ENCODE measurements around the gene ZDHHC11. TPM values are rescaled to one million over a fixed set of nuclear protein-coding genes. Genes with fewer than 3 reads are reported as not detected.
"Not testable (repeated sequence)": the region's sequence is repeated elsewhere in the genome, so short reads cannot be mapped to it uniquely, and the experiment has no call there.

Gene ZDHHC11
- total RNA-seq, 2 experiments from 2014 or later: 10.7 to 32.0 TPM

DNA sequence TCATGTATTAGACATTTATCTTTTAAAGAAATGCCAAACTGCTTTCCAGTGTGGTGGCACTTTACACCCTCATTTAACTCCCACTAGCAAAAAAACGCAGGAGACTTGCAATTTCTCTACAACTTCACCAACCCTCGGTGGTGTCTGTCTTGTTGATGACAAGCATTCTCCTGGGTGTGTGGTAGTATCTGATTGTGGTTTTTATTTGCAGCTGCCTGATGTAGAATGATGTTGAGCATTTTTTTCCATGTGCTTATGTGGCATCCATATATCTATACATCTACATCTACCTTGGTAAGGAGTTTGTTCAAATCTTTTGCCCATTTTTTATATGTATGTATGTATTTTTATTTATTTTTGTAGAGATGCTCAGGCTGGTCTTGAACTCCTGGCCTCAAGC is 16.8 kb downstream of the ZDHHC11 start:
- H3K9me3 ChIP-seq (ENCODE audit: low read length); H4K20me1 ChIP-seq (ENCODE audit: insufficient read depth, low read length); H3K36me3 ChIP-seq (ENCODE audit: insufficient read depth, low read length); H3K4me2 ChIP-seq (ENCODE audit: low read length); H3K27ac ChIP-seq (ENCODE audit: low read depth, low read length, poor library complexity, severe bottlenecking); H2AFZ ChIP-seq (ENCODE audit: low read length); DNase-seq (ENCODE audit: low spot score); H3K79me2 ChIP-seq (ENCODE audit: insufficient read depth, low read depth, low read length); H3K4me3 ChIP-seq (ENCODE audit: low read depth, low read length, poor library complexity, severe bottlenecking); intact Hi-C loops (cut with micrococcal nuclease; ENCODE audit: unreplicated experiment); CTCF ChIA-PET (ENCODE audit: unreplicated experiment); H3K9me2 ChIP-seq (ENCODE audit: insufficient read depth, low read length); H3K4me1 ChIP-seq (ENCODE audit: insufficient read depth, low read length, poor library complexity, severe bottlenecking); BruUV-seq (replicated peaks); POLR2A ChIA-PET: not testable (repeated sequence)

DNA sequence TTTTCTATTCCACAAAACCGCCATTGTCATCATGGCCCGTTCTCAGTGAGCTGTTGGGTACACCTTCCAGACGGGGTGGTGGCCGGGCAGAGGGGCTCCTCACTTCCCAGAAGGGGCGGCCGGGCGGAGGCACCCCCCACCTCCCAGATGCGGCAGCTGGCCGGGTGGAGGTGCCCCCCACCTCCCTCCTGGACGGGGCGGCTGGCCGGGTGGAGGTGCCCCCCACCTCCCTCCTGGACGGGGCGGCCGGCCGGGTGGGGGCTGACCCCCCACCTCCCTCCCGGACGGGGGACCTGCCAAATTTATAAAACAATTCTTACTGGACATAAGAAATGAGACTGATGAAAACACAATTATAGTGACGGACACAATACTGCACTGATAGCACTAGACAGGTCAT is 22.6 kb downstream of the ZDHHC11 start:
- CTCF ChIA-PET (ENCODE audit: unreplicated experiment); DNase-seq (ENCODE audit: low spot score); H4K20me1 ChIP-seq (ENCODE audit: insufficient read depth, low read length); H3K9me3 ChIP-seq (ENCODE audit: low read length); H3K36me3 ChIP-seq (ENCODE audit: insufficient read depth, low read length); H3K79me2 ChIP-seq (ENCODE audit: insufficient read depth, low read depth, low read length); BruUV-seq (replicated peaks); H2AFZ ChIP-seq (ENCODE audit: low read length); H3K4me2 ChIP-seq (ENCODE audit: low read length); H3K4me1 ChIP-seq (ENCODE audit: insufficient read depth, low read length, poor library complexity, severe bottlenecking); H3K4me3 ChIP-seq (ENCODE audit: low read depth, low read length, poor library complexity, severe bottlenecking); H3K9me2 ChIP-seq (ENCODE audit: insufficient read depth, low read length); intact Hi-C loops (cut with micrococcal nuclease; ENCODE audit: unreplicated experiment); POLR2A ChIA-PET; H3K27ac ChIP-seq (ENCODE audit: low read depth, low read length, poor library complexity, severe bottlenecking): not testable (repeated sequence)

DNA sequence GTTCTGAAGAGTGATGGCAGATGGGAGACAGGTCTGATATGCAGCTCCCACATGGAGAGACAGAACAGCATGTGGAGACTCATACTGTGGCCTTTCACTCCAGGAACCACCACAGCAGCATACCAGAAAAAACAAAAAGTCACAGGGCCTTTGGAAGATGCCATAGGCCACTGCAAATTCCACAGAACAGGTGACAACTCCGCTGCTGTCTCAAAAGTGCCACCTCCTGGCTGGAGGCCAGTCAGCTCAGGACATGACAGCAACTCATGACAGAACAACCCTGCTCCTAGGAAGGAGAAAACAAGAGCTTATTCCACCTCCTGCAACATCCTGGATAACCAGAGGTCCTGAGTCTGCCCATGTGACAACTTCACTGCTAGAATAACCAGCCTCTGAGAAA is 25.2 kb downstream of the ZDHHC11 start:
- POLR2A ChIA-PET; H4K20me1 ChIP-seq (ENCODE audit: insufficient read depth, low read length); H3K4me1 ChIP-seq (ENCODE audit: insufficient read depth, low read length, poor library complexity, severe bottlenecking); H2AFZ ChIP-seq (ENCODE audit: low read length); H3K4me2 ChIP-seq (ENCODE audit: low read length); DNase-seq (ENCODE audit: low spot score); H3K4me3 ChIP-seq (ENCODE audit: low read depth, low read length, poor library complexity, severe bottlenecking); intact Hi-C loops (cut with micrococcal nuclease; ENCODE audit: unreplicated experiment); H3K9me2 ChIP-seq (ENCODE audit: insufficient read depth, low read length); CTCF ChIA-PET (ENCODE audit: unreplicated experiment); H3K27ac ChIP-seq (ENCODE audit: low read depth, low read length, poor library complexity, severe bottlenecking); H3K9me3 ChIP-seq (ENCODE audit: low read length); BruUV-seq (replicated peaks); H3K79me2 ChIP-seq (ENCODE audit: insufficient read depth, low read depth, low read length): not testable (repeated sequence)
- H3K36me3 ChIP-seq (ENCODE audit: insufficient read depth, low read length): peaks cover 12% of the 10 kb centered on the region; the same call in 1 of the 2 replicates

- Histone ChIP-seq H3K4me1 (ENCODE audit: insufficient read depth, low read length, poor library complexity, severe bottlenecking) (no peaks in the 10 kb centered on the region), H4K20me1 (ENCODE audit: insufficient read depth, low read length) (no peaks in the 10 kb centered on the region), H2AFZ (ENCODE audit: low read length) (no peak overlapping the region), H3K36me3 (ENCODE audit: insufficient read depth, low read length) (peaks cover 16% of the 10 kb centered on the region), H3K4me2 (ENCODE audit: low read length) (no peak overlapping the region), H3K4me3 (ENCODE audit: low read depth, low read length, poor library complexity, severe bottlenecking) (no peak overlapping the region), H3K9me2 (ENCODE audit: insufficient read depth, low read length) (no peaks in the 10 kb centered on the region), H3K9me3 (ENCODE audit: low read length) (no peaks in the 10 kb centered on the region), H3K27ac (ENCODE audit: low read depth, low read length, poor library complexity, severe bottlenecking) (no peak overlapping the region), H3K79me2 (ENCODE audit: insufficient read depth, low read depth, low read length) (no peaks in the 10 kb centered on the region)
- ChIA-PET POLR2A (no interaction called here), CTCF (ENCODE audit: unreplicated experiment) (no interaction called here)
- no TSS peak for BruUV-seq (replicated peaks)
- intact Hi-C loops (cut with micrococcal nuclease; ENCODE audit: unreplicated experiment): no loop called here
- TF ChIP-seq EZH2phosphoT487 (IDR thresholded peaks at IDR 0.05; ENCODE audit: borderline replicate concordance, low read depth, low read length): no peak
- no peak for TF ChIP-seq CTCF (conservative IDR thresholded peaks at IDR 0.05; ENCODE audit: low read length)
- no peak for DNase-seq (ENCODE audit: low spot score)
Observed at GRCh38 chr5:821504-821903, 29.3 kb downstream of the ZDHHC11 start.
